ENCODE data around the gene OR10A3.

GRCh38 chr11:7890417-7891172 lies 50.9 kb downstream of the OR10A3 start:
- TF ChIP-seq POLR2A (IDR thresholded peaks at IDR 0.05; ENCODE audit: low read length) (no peak), GATA1 (IDR thresholded peaks at IDR 0.05; ENCODE audit: low read depth, low read length) (no peak)

Data from erythroblast (primary cell).